HepG2 (cell line): ENCODE results near the gene GPR176. TPM values are rescaled to one million over a fixed set of nuclear protein-coding genes. Genes with fewer than 3 reads are reported as not detected.

Experiments used
- ATAC-seq: fragments of 200-7000 bp; cut with Tn5 transposase; 3 replicates; pipeline ENCODE4 v1.9.1; 2020; ENCODE audit warnings: mild to moderate bottlenecking, moderate library complexity
- BruUV-seq: library from RNA; stranded (reverse); fragments of 400-500 nt; replicated peaks from 2 replicates; lab custom pipeline; 2021; lab: Mats Ljungman, UMichigan
- CTCF ChIA-PET: fragments of 300-600 bp; formaldehyde crosslinking; extraction: SDS; loops from one replicate; lab custom pipeline; 2021; ENCODE audit warnings: low total read pairs, inconsistent platforms, low intra/inter-chr PET ratio; lab: Yijun Ruan, JAX
- POLR2A ChIA-PET: fragments of 350-600 bp; sonication (Branson Sonifier 250); formaldehyde crosslinking; loops from one replicate; lab custom pipeline; 2020; ENCODE audit warnings: antibody characterized with exemption, inconsistent platforms; lab: Yijun Ruan, JAX
- DNase-seq: peaks from one replicate; pipeline ENCODE4 v3.0.0-alpha.2; 2015; ENCODE audit warnings: low spot score
- FAIRE-seq: peaks from 3 replicates; lab custom pipeline; 2011; peaks lifted over from hg19 to GRCh38; lab: Jason Lieb, UNC
- H2AFZ ChIP-seq: one replicate; pipeline ENCODE4 v1.6.1; 2011; ENCODE audit warnings: low read length, inconsistent platforms
- H3K27ac ChIP-seq: fragments of 300-600 bp; 3 replicates; pipeline ENCODE4 v1.8.0; 2011; ENCODE audit warnings: mixed run types, mild to moderate bottlenecking, mixed read lengths, low read length, inconsistent platforms; ENCODE audit not compliant: insufficient read depth; ENCODE audit errors: extremely low read length
- H3K27me3 ChIP-seq, 2 experiments: fragments of 200-600 bp in 1 of 2; 2 replicates in 1 of 2; 3 replicates in 1 of 2; pipeline versions ENCODE4 v1.6.0 to v1.8.0; 2011; ENCODE audit warnings: low read length in 2 of 2, mild to moderate bottlenecking in 2 of 2, moderate library complexity in 2 of 2, inconsistent platforms in 1 of 2; ENCODE audit not compliant: insufficient read depth in 2 of 2, control insufficient read depth in 1 of 2
- H3K36me3 ChIP-seq, 2 experiments: fragments of 200-600 bp in 1 of 2; replicated peaks in 1 of 2; 2 replicates in 1 of 2; 3 replicates in 1 of 2; pipeline versions ENCODE4 v1.5.1 to v1.8.0; 2011; ENCODE audit warnings: low read length in 2 of 2, inconsistent platforms in 1 of 2; ENCODE audit not compliant: insufficient read depth in 2 of 2, control insufficient read depth in 1 of 2
- H3K4me1 ChIP-seq: 2 replicates; pipeline ENCODE4 v1.5.1; 2012; ENCODE audit warnings: low read length, inconsistent platforms; ENCODE audit not compliant: insufficient read depth
- H3K4me2 ChIP-seq: 2 replicates; pipeline ENCODE4 v1.6.0; 2011; ENCODE audit warnings: low read depth, low read length, inconsistent platforms
- H3K4me3 ChIP-seq, 3 experiments: fragments of 200-600 bp in 1 of 3; sonication (generic), shearing (Covaris generic) in 1 of 3; replicated peaks in 1 of 3; 2 replicates each; pipeline ENCODE4 v1.5.1; 2011 to 2016; ENCODE audit warnings: low read length in 3 of 3, inconsistent platforms in 2 of 3, low read depth in 2 of 3, mild to moderate bottlenecking in 2 of 3, control low read depth in 1 of 3, mixed read lengths in 1 of 3; ENCODE audit not compliant: insufficient read depth in 1 of 3
- H3K79me2 ChIP-seq: one replicate; pipeline ENCODE4 v1.6.1; 2011; ENCODE audit warnings: low read length, inconsistent platforms; ENCODE audit not compliant: insufficient read depth
- H3K9ac ChIP-seq: 2 replicates; pipeline ENCODE4 v1.6.0; 2011; ENCODE audit warnings: mild to moderate bottlenecking, low read depth, low read length, inconsistent platforms; ENCODE audit not compliant: insufficient read depth
- H3K9me3 ChIP-seq: 2 replicates; pipeline ENCODE4 v1.5.1; 2012; ENCODE audit warnings: mild to moderate bottlenecking, low read length
- H4K20me1 ChIP-seq: 2 replicates; pipeline ENCODE4 v1.6.0; 2011; ENCODE audit warnings: inconsistent platforms, mild to moderate bottlenecking, low read length, moderate library complexity; ENCODE audit not compliant: insufficient read depth
- ARID4A ChIP-seq: sonication (generic); formaldehyde crosslinking; IDR thresholded peaks from 2 replicates; pipeline ENCODE4 v1.5.0; 2020; ENCODE audit warnings: mild to moderate bottlenecking, missing genetic modification reagents, borderline replicate concordance
- CTCF ChIP-seq: sonication (generic); formaldehyde crosslinking; IDR thresholded peaks from 2 replicates; pipeline ENCODE4 v1.5.0; 2020; ENCODE audit warnings: mild to moderate bottlenecking, missing genetic modification reagents, moderate library complexity
- NRL ChIP-seq: sonication (generic); formaldehyde crosslinking; IDR thresholded peaks from 2 replicates; pipeline ENCODE4 v1.5.0; 2020; ENCODE audit warnings: missing genetic modification reagents, mild to moderate bottlenecking, moderate library complexity, borderline replicate concordance
- RAD21 ChIP-seq: fragments of 450-650 bp; formaldehyde crosslinking; IDR thresholded peaks from 2 replicates; pipeline ENCODE4 v1.5.0; 2020; ENCODE audit warnings: mild to moderate bottlenecking
- SMC3 ChIP-seq: IDR thresholded peaks from 2 replicates; pipeline ENCODE4 v1.6.1; 2011; ENCODE audit warnings: low read length, improper control_type of control experiment
- STAG1 ChIP-seq: sonication (generic); formaldehyde crosslinking; IDR thresholded peaks from 2 replicates; pipeline ENCODE4 v1.4.0; 2020; ENCODE audit warnings: missing genetic modification reagents
- ZNF256 ChIP-seq: sonication (generic); formaldehyde crosslinking; conservative IDR thresholded peaks from 2 replicates; pipeline ENCODE4 v1.4.0; 2020; ENCODE audit warnings: missing genetic modification reagents
- ZNF574 ChIP-seq: sonication (generic); formaldehyde crosslinking; IDR thresholded peaks from 2 replicates; pipeline ENCODE4 v1.4.0; 2020; ENCODE audit warnings: missing genetic modification reagents
- WGBS: methylation state at CpG from one replicate; pipeline ENCODE4 v1.1.6; 2017; ENCODE audit warnings: low lambda C conversion rate; 5-methylcytosine and 5-hydroxymethylcytosine counted together
- in situ Hi-C: cut with HindIII; loops from 2 replicates; pipeline ENCODE4 v1.10.0; 2017; ENCODE audit warnings: low pct_unique_long_range_greater_than_20kb; ENCODE audit not compliant: extremely low pct_ligation_motif_present
- intact Hi-C: fragments of 100-400 bp; cut with micrococcal nuclease; formaldehyde crosslinking; loops from one replicate; pipeline ENCODE4 v1.10.0; 2022; ENCODE audit not compliant: unreplicated experiment
- polyA plus RNA-seq, 8 experiments: library from polyadenylated mRNA; depleted of rRNA in 3 of 8; stranded (reverse) in 7 of 8; unstranded in 1 of 8; fragments of >200 nt; fragmentation: Illumina TruSeq in 4 of 8; extraction: Trizol in 4 of 8; gene quantifications; 2 replicates each; pipeline versions ENCODE4 v1.2.1 to v1.2.3, GENCODE V29; 2011 to 2016; ENCODE audit warnings: low read depth in 4 of 8, missing spikeins in 1 of 8, mixed read lengths in 1 of 8; ENCODE audit not compliant: insufficient read depth in 1 of 8
- total RNA-seq, 5 experiments: library from RNA; depleted of rRNA; stranded (reverse); fragments of >200 nt; fragmentation: Illumina TruSeq; extraction: Trizol; gene quantifications; 2 replicates each; pipeline ENCODE4 v1.2.3, GENCODE V29; 2016; ENCODE audit warnings: low read depth in 1 of 5

Gene GPR176
- total and polyA plus RNA-seq, 2 of the 13 experiments (the other 11 are each of a cell fraction or from before 2014, with no cell fraction given), result 0.11 to 0.20 TPM

- TF ChIP-seq ARID4A (no peak), ZNF256 (CRISPR knock-in tag) (no peak), NRL (no peak)
- TF ChIP-seq, all 625 proteins: peak for 0
Observed at GRCh38 chr15:39761006-39761405, 159.1 kb downstream of the GPR176 start (continued).

- POLR2A ChIA-PET, result interaction anchor here (1.3 kb wide), 1 partner anchor 585 kb away, joined by 3 read pairs; no protein-coding TSS in a partner anchor
- CTCF ChIA-PET, result interaction anchor here (0.7 to 3.1 kb wide), 5 partner anchors 71 to 1049 kb away, joined by 3 to 36 read pairs (median 6); no protein-coding TSS in a partner anchor
- ATAC-seq (no peak), FAIRE-seq (peak; percentile 40), DNase-seq (peak; percentile 43)
- H3K4me3 ChIP-seq, result no peak overlapping the region
- TF ChIP-seq ZNF574 (CRISPR knock-in tag) (no peak), RAD21 (CRISPR knock-in tag) (0 out of 2 replicates have a peak, but pooled peaks have one; percentile 24), STAG1 (CRISPR knock-in tag) (peak; percentile 71), SMC3 (peak; percentile 68; the same call in 1 of the 2 replicates), CTCF (CRISPR knock-in tag) (peak; percentile 47)
- H3K4me1 ChIP-seq, result no peaks in the 10 kb centered on the region
- H3K36me3 ChIP-seq, result no peaks in the 10 kb centered on the region
- H3K27ac ChIP-seq, result no peak overlapping the region
- no peaks in the 10 kb centered on the region for H3K79me2 ChIP-seq
- no peaks in the 10 kb centered on the region for H4K20me1 ChIP-seq
- 42% methylated on average over 2 of the region's 2 CpGs for WGBS
- no peaks in the 10 kb centered on the region for H3K9me3 ChIP-seq
- BruUV-seq, result no TSS peak
- no peak overlapping the region for H2AFZ ChIP-seq
- no peaks in the 10 kb centered on the region for H3K27me3 ChIP-seq
- intact Hi-C loops, result loop anchor here (1.0 to 5.0 kb wide), 4 partner anchors 71 to 1050 kb away; partner anchors contain the start of gene THBS1
- H3K4me2 ChIP-seq, result no peak overlapping the region
- no peak overlapping the region for H3K9ac ChIP-seq
- in situ Hi-C loops, result no loop called here
Observed at GRCh38 chr15:39756806-39757522, 163.1 kb downstream of the GPR176 start.
